H9 (cell line): ENCODE results near the gene MROH2A. TPM values are rescaled to one million over a fixed set of nuclear protein-coding genes. Genes with fewer than 3 reads are reported as not detected.

Experiments
- DNase-seq: peaks from one replicate; pipeline ENCODE4 v3.0.0-alpha.2; 2017
- H2AFZ ChIP-seq: one replicate; pipeline ENCODE4 v1.6.1; 2013; ENCODE audit warnings: mild to moderate bottlenecking, low read length, control low read depth, moderate library complexity
- H2AK5ac ChIP-seq: 2 replicates; pipeline ENCODE4 v1.6.1; 2013; ENCODE audit warnings: low read length, control low read depth, mixed read lengths; ENCODE audit not compliant: insufficient read length
- H2BK120ac ChIP-seq: one replicate; pipeline ENCODE4 v1.6.1; 2013; ENCODE audit warnings: low read depth, mild to moderate bottlenecking, low read length, control low read depth, inconsistent platforms; ENCODE audit not compliant: poor library complexity, severe bottlenecking
- H2BK12ac ChIP-seq: 2 replicates; pipeline ENCODE4 v1.6.1; 2013; ENCODE audit warnings: low read length, control low read depth, mixed read lengths, low read depth; ENCODE audit not compliant: insufficient read length
- H2BK15ac ChIP-seq: 2 replicates; pipeline ENCODE4 v1.6.1; 2013; ENCODE audit warnings: low read depth, low read length, control low read depth
- H2BK20ac ChIP-seq: one replicate; pipeline ENCODE4 v1.6.1; 2013; ENCODE audit warnings: low read depth, mild to moderate bottlenecking, low read length, control low read depth, inconsistent platforms; ENCODE audit not compliant: poor library complexity, severe bottlenecking
- H2BK5ac ChIP-seq: 2 replicates; pipeline ENCODE4 v1.6.1; 2013; ENCODE audit warnings: low read length, control low read depth, mixed read lengths; ENCODE audit not compliant: insufficient read length
- H3K14ac ChIP-seq: 2 replicates; pipeline ENCODE4 v1.6.1; 2013; ENCODE audit warnings: low read length, control low read depth; ENCODE audit not compliant: insufficient read depth
- H3K18ac ChIP-seq: 2 replicates; pipeline ENCODE4 v1.6.1; 2013; ENCODE audit warnings: low read depth, mild to moderate bottlenecking, mixed read lengths, low read length, control low read depth; ENCODE audit not compliant: insufficient read length
- H3K23ac ChIP-seq: 2 replicates; pipeline ENCODE4 v1.6.1; 2013; ENCODE audit warnings: low read length, control low read depth, mixed read lengths, low read depth; ENCODE audit not compliant: insufficient read length
- H3K23me2 ChIP-seq: 2 replicates; pipeline ENCODE4 v1.6.1; 2013; ENCODE audit warnings: low read depth, mild to moderate bottlenecking, mixed read lengths, low read length, control low read depth; ENCODE audit not compliant: insufficient read length, poor library complexity, severe bottlenecking
- H3K27ac ChIP-seq: 2 replicates; pipeline ENCODE4 v1.5.1; 2013; ENCODE audit warnings: low read length, control low read depth, mixed read lengths, low read depth; ENCODE audit not compliant: insufficient read length
- H3K27me3 ChIP-seq: 2 replicates; pipeline ENCODE4 v1.6.1; 2013; ENCODE audit warnings: low read length, control low read depth, inconsistent platforms; ENCODE audit not compliant: insufficient read depth
- H3K4ac ChIP-seq: 2 replicates; pipeline ENCODE4 v1.6.1; 2013; ENCODE audit warnings: low read depth, mild to moderate bottlenecking, control low read depth, inconsistent platforms, low read length, moderate library complexity
- H3K4me1 ChIP-seq: 2 replicates; pipeline ENCODE4 v1.6.1; 2013; ENCODE audit warnings: low read length, control low read depth, inconsistent platforms; ENCODE audit not compliant: insufficient read depth
- H3K4me2 ChIP-seq: 2 replicates; pipeline ENCODE4 v1.6.1; 2013; ENCODE audit warnings: low read length, control low read depth, mixed read lengths; ENCODE audit not compliant: insufficient read length, insufficient read depth
- H3K56ac ChIP-seq: 2 replicates; pipeline ENCODE4 v1.6.1; 2013; ENCODE audit warnings: low read depth, mild to moderate bottlenecking, mixed read lengths, low read length, control low read depth; ENCODE audit not compliant: insufficient read length
- H3K79me1 ChIP-seq: 2 replicates; pipeline ENCODE4 v1.6.1; 2013; ENCODE audit warnings: low read depth, mild to moderate bottlenecking, moderate library complexity, low read length, control low read depth, inconsistent platforms; ENCODE audit not compliant: insufficient read depth, poor library complexity, severe bottlenecking
- H3K79me2 ChIP-seq: 2 replicates; pipeline ENCODE4 v1.6.1; 2013; ENCODE audit warnings: low read length, control low read depth, inconsistent platforms; ENCODE audit not compliant: insufficient read depth
- H3K9ac ChIP-seq: 2 replicates; pipeline ENCODE4 v1.6.1; 2013; ENCODE audit warnings: low read length, control low read depth, mixed read lengths; ENCODE audit not compliant: insufficient read length; ENCODE audit errors: extremely low read depth
- H3K9me3 ChIP-seq: one replicate; pipeline ENCODE4 v1.6.1; 2013; ENCODE audit warnings: low read depth, low read length, inconsistent platforms; ENCODE audit not compliant: control insufficient read depth
- H3T11ph ChIP-seq: one replicate; pipeline ENCODE4 v1.6.1; 2013; ENCODE audit warnings: mild to moderate bottlenecking, low read length, control low read depth, inconsistent platforms
- H4K20me1 ChIP-seq: one replicate; pipeline ENCODE4 v1.6.1; 2013; ENCODE audit not compliant: control insufficient read depth, insufficient read length, insufficient read depth
- H4K5ac ChIP-seq: 2 replicates; pipeline ENCODE4 v1.6.1; 2013; ENCODE audit warnings: low read depth, mild to moderate bottlenecking, mixed read lengths, low read length, control low read depth; ENCODE audit not compliant: insufficient read length
- H4K8ac ChIP-seq: replicated peaks from 2 replicates; pipeline ENCODE4 v1.6.1; 2013; ENCODE audit warnings: low read length, control low read depth, mixed read lengths, low read depth; ENCODE audit not compliant: insufficient read length
- H4K91ac ChIP-seq: 2 replicates; pipeline ENCODE4 v1.6.1; 2013; ENCODE audit warnings: low read depth, mild to moderate bottlenecking, moderate library complexity, mixed read lengths, low read length, control low read depth; ENCODE audit not compliant: insufficient read length
- H3K27ac Mint-ChIP-seq, 3 experiments: 2 replicates in 2 of 3; 3 replicates in 1 of 3; pipeline ENCODE4 v1.8.0; 2020 to 2021; ENCODE audit warnings: mixed read lengths in 3 of 3, mild to moderate bottlenecking in 1 of 3, moderate library complexity in 1 of 3
- H3K27me3 Mint-ChIP-seq: 2 replicates; pipeline ENCODE4 v1.8.0; 2021; ENCODE audit warnings: low read depth, mild to moderate bottlenecking, moderate library complexity, mixed read lengths
- H3K36me3 Mint-ChIP-seq, 3 experiments: 2 replicates in 2 of 3; 3 replicates in 1 of 3; pipeline ENCODE4 v1.8.0; 2020 to 2021; ENCODE audit warnings: low read depth in 3 of 3, mixed read lengths in 3 of 3; ENCODE audit not compliant: insufficient read depth in 1 of 3
- H3K4me1 Mint-ChIP-seq, 2 experiments: 2 replicates each; pipeline ENCODE4 v1.8.0; 2020; ENCODE audit warnings: mixed read lengths in 2 of 2
- H3K4me3 Mint-ChIP-seq, 2 experiments: 2 replicates in 1 of 2; 3 replicates in 1 of 2; pipeline ENCODE4 v1.8.0; 2020 to 2021; ENCODE audit warnings: mild to moderate bottlenecking in 2 of 2, mixed read lengths in 2 of 2, moderate library complexity in 1 of 2
- H3K9me3 Mint-ChIP-seq, 2 experiments: 2 replicates in 1 of 2; 3 replicates in 1 of 2; pipeline ENCODE4 v1.8.0; 2020; ENCODE audit warnings: mild to moderate bottlenecking in 2 of 2, mixed read lengths in 2 of 2, moderate library complexity in 1 of 2
- whole genome bisulfite sequencing: extraction: QIAGEN DNeasy Blood & Tissue Kit; methylation state at CpG from one replicate; pipeline ENCODE4 v1.1.7; 2013; ENCODE audit warnings: missing lambda C conversion rate, low lambda C conversion rate, mixed read lengths; ENCODE audit not compliant: insufficient read length; ENCODE audit errors: extremely low coverage; 5-methylcytosine and 5-hydroxymethylcytosine counted together
- total RNA-seq: library from RNA; stranded (reverse); gene quantifications from 2 replicates; pipeline ENCODE4 v1.2.1, GENCODE V29; 2021
- TF ChIP-seq, protein P1 (sequence below): fragments of 200-600 bp; sonication (generic); conservative IDR thresholded peaks from 3 replicates; pipeline ENCODE4 v1.8.0; 2021; ENCODE audit warnings: antibody characterized with exemption, mild to moderate bottlenecking

Gene MROH2A
- total RNA-seq, 1 experiment from 2014 or later: not detected

DNA sequence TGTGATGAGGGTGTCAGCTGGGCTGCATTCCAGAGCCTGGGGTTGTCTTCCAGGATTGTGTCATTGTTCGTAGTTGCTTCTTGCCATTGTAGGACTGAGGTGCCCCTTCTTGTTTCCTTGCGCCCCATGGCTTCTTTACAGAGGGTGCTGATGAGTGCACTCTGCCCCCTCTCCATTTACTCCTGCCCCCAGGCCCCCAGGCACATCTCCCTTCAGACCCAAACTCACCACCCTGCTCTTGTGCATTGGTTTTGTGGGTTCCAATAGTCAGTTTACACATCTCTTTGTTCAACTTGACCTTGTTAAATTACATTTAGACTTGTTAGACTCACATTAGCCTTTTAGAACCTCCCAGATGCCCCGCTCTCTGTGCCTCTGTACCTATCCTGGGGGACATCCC, 43.1 kb downstream of the MROH2A start:
- Mint-ChIP-seq H3K4me1 (no peaks in the 10 kb centered on the region; a peak in 1 of 4 replicates), H3K4me3 (peak overlapping the region in 1 of 2 experiments; percentile 25; a peak in 1 of 5 replicates), H3K36me3 (no peaks in the 10 kb centered on the region), H3K27ac (no peak overlapping the region; a peak in 2 of 7 replicates), H3K9me3 (peaks cover 2 to 3% of the 10 kb centered on the region in 2 experiments; a peak in 3 of 5 replicates), H3K27me3 (peaks cover 1% of the 10 kb centered on the region; the same call in 1 of the 2 replicates)
- Histone ChIP-seq H3K4me1 (no peaks in the 10 kb centered on the region), H3K56ac (no peak overlapping the region), H3T11ph (no peak overlapping the region), H2AK5ac (no peak overlapping the region), H4K8ac (no peak overlapping the region), H2BK20ac (no peak overlapping the region), H3K79me1 (no peaks in the 10 kb centered on the region), H2AFZ (no peak overlapping the region), H4K91ac (no peak overlapping the region), H3K9ac (no peak overlapping the region), H3K4ac (no peak overlapping the region), H2BK12ac (no peak overlapping the region), H4K20me1 (no peaks in the 10 kb centered on the region), H2BK120ac (no peak overlapping the region), H3K79me2 (no peaks in the 10 kb centered on the region), H3K23ac (no peak overlapping the region), H3K18ac (no peak overlapping the region), H2BK5ac (no peak overlapping the region), H3K9me3 (no peaks in the 10 kb centered on the region), H3K27ac (no peak overlapping the region), H2BK15ac (no peak overlapping the region), H3K23me2 (no peaks in the 10 kb centered on the region), H4K5ac (no peak overlapping the region), H3K27me3 (no peaks in the 10 kb centered on the region), H3K4me2 (no peak overlapping the region), H3K14ac (no peak overlapping the region)
- TF ChIP-seq, protein P1, sequence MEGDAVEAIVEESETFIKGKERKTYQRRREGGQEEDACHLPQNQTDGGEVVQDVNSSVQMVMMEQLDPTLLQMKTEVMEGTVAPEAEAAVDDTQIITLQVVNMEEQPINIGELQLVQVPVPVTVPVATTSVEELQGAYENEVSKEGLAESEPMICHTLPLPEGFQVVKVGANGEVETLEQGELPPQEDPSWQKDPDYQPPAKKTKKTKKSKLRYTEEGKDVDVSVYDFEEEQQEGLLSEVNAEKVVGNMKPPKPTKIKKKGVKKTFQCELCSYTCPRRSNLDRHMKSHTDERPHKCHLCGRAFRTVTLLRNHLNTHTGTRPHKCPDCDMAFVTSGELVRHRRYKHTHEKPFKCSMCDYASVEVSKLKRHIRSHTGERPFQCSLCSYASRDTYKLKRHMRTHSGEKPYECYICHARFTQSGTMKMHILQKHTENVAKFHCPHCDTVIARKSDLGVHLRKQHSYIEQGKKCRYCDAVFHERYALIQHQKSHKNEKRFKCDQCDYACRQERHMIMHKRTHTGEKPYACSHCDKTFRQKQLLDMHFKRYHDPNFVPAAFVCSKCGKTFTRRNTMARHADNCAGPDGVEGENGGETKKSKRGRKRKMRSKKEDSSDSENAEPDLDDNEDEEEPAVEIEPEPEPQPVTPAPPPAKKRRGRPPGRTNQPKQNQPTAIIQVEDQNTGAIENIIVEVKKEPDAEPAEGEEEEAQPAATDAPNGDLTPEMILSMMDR: no peak
- no peak for DNase-seq
- no CpG with 5 or more reads among the region's 3 CpGs for WGBS
